Effector memory CD4-positive, alpha-beta T cell (primary cell): Measurements from ENCODE around the gene DAPP1.

Experiments
- DNase-seq, 3 donors: peaks; one replicate each; pipeline ENCODE4 v3.0.0-alpha.2; 2020
- H3K27ac ChIP-seq: 2 replicates; pipeline ENCODE4 v1.7.0; 2013; ENCODE audit warnings: mild to moderate bottlenecking, low read length, moderate library complexity; ENCODE audit not compliant: insufficient read depth, poor library complexity, severe bottlenecking
- H3K27me3 ChIP-seq: replicated peaks from 2 replicates; pipeline ENCODE4 v1.7.0; 2013; ENCODE audit warnings: mild to moderate bottlenecking, low read length; ENCODE audit not compliant: insufficient read depth, control insufficient read depth, poor library complexity, severe bottlenecking
- H3K36me3 ChIP-seq: 2 replicates; pipeline ENCODE4 v1.7.0; 2013; ENCODE audit warnings: mild to moderate bottlenecking, low read length, moderate library complexity; ENCODE audit not compliant: control insufficient read depth, insufficient read depth
- H3K4me1 ChIP-seq: 2 replicates; pipeline ENCODE4 v1.7.0; 2013; ENCODE audit warnings: low read length, mild to moderate bottlenecking; ENCODE audit not compliant: control insufficient read depth, insufficient read depth, poor library complexity, severe bottlenecking
- H3K4me3 ChIP-seq: 2 replicates; pipeline ENCODE4 v1.7.0; 2013; ENCODE audit warnings: low read length, low read depth, mild to moderate bottlenecking; ENCODE audit not compliant: insufficient read depth, poor library complexity, severe bottlenecking
- H3K9me3 ChIP-seq: 2 replicates; pipeline ENCODE4 v1.7.0; 2013; ENCODE audit warnings: mild to moderate bottlenecking, low read length, moderate library complexity; ENCODE audit not compliant: control insufficient read depth

DAPP1 gene

DNA sequence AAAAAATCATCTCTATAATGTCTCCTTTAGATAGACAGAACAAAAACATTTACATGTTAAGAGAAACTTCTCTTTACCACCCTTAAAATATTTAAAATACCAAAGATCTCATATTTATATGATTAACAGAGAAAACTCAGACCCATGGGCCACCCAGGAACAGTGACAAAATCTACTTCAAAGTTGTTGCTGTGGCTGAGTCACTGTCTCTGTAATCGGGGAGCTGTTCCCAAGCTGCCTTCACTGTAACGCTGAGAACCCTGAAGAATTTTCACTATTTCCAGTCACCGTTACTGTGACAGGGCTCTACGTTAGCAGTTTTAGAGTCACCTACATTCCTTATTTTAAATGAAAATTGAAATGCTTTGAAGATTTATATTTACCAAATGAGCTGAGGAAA is 9.0 kb upstream of the DAPP1 start:
- H3K27ac ChIP-seq = no peak overlapping the region
- DNase-seq = no peak
- H3K4me3 ChIP-seq = no peak overlapping the region
- no peaks in the 10 kb centered on the region for H3K27me3 ChIP-seq
- H3K36me3 ChIP-seq = no peaks in the 10 kb centered on the region
- no peaks in the 10 kb centered on the region for H3K9me3 ChIP-seq
- no peaks in the 10 kb centered on the region for H3K4me1 ChIP-seq

DNA sequence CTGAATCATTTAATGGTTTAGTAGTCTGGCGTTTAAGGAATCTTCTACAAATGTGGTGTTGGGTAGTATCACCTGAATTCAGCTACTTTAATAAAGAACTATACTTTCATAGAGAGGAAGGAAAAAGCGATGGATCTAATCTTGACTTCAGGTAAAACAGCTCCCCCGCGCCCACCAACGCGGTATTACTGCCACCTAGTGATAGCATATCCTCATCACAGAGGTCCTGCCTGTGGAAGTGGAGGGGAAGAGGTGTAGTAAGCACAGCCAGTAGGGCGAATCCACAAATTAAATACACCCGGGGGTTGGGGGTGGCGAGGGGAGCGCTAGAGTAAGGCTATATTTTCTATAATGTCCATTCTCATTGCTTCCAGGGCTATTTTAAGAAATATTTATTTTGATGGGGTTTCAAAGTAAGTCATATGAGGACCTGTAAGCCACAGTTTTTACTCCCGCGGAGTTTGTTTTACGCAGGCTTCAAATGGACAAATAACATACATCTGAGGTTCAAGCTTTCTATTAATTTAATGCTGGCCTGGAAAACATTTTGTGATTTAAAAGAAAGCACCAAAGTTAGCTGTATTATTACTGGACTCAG is 8.3 kb upstream of the DAPP1 start:
- no peak overlapping the region for H3K27ac ChIP-seq
- DNase-seq = peak; percentile 33 to 56 (median 53)
- no peaks in the 10 kb centered on the region for H3K27me3 ChIP-seq
- no peaks in the 10 kb centered on the region for H3K9me3 ChIP-seq
- no peak overlapping the region for H3K4me3 ChIP-seq
- no peaks in the 10 kb centered on the region for H3K4me1 ChIP-seq
- no peaks in the 10 kb centered on the region for H3K36me3 ChIP-seq

DNA sequence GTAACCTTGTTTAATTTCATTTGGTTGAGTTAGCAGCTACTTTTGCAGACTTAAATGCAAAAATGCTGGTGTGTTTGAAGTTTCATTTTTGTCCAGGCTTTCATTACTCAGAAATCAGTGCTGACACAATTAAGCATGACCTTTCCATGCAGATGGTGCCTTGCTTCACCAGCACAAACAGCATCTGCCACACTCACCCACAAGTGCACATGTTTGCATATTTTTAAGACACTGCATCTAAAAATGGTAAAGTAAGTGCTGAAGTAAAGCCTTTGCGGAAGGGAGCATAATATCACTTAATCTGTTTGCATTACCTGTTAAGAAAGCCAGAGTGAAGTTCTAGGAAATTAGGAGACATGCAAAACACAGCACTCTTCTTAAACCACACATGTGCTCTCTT is 7.3 kb upstream of the DAPP1 start:
- DNase-seq = no peak
- H3K27me3 ChIP-seq = no peaks in the 10 kb centered on the region

DNA sequence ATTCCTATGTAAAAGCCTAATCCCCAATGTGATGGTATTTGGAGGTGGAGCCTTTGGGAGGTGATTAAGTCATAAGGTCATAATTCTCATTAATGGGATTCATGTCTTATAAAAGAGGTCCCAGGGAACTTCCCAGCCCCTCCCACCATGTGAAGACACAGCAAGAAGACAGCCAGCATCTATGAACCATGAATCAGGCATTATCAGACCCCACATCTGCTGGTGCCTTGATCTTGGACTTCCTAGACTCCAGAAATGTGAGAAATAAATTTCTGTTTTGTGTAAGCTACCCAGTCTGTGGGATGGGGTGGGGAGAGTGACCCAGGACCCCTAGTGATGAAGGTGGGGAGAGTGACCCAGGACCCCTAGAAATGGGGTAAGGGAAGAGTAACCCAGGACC is 6.1 kb upstream of the DAPP1 start:
- DNase-seq = no peak
- no peaks in the 10 kb centered on the region for H3K27me3 ChIP-seq
- no peaks in the 10 kb centered on the region for H3K36me3 ChIP-seq
- H3K9me3 ChIP-seq = no peaks in the 10 kb centered on the region
- H3K4me1 ChIP-seq = no peaks in the 10 kb centered on the region
- H3K27ac ChIP-seq = no peak overlapping the region
- no peak overlapping the region for H3K4me3 ChIP-seq

More for the DNA sequence above, 7.3 kb upstream of the DAPP1 start:
- Histone ChIP-seq H3K4me3 (no peak overlapping the region), H3K9me3 (no peaks in the 10 kb centered on the region), H3K4me1 (no peaks in the 10 kb centered on the region), H3K27ac (no peak overlapping the region), H3K36me3 (no peaks in the 10 kb centered on the region)

DNA sequence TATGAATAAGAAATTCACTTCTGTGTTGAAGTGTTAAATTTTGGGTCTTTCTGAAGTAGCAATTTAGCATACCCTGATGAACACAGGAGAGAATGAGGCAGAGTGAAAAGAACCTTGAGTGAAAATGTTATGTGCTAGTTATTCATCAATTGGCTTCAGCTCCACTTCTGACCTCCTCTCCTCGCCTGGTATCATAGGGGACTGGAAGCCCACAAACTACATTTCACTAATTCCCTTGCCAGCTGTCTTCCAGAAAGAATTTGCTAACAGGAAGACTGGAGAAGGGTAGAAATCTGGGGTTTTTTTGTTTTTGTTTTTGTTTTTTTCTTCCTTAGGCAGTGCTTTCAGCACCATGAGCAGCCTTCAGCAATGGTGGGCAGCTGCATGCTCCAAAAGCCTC is 5.5 kb upstream of the DAPP1 start:
- Histone ChIP-seq H3K36me3 (no peaks in the 10 kb centered on the region), H3K4me3 (no peak overlapping the region), H3K9me3 (no peaks in the 10 kb centered on the region)

DNA sequence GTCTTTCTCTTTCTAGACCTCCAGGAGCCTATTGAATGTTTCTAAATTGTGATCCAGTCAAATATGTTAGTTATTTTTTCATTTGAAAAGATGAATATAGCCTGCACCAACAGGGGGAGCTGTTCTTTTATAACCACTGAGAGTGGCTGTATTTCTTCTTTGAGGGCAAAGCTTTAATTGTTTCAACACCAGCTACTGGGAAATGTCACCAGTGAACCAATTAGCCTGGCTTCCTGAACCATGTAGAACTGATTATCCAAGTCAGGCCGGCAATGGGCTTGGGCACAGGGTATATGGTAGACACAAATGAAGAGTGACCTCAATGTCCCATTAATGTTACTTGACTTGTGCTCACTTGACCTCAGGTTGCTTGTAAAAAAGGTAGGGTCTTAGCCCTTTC is 4.8 kb upstream of the DAPP1 start:
- no peak overlapping the region for H3K27ac ChIP-seq
- H3K36me3 ChIP-seq = no peaks in the 10 kb centered on the region
- peak in 1 of 3 donors; percentile 23 for DNase-seq
- H3K4me3 ChIP-seq = no peak overlapping the region
- peaks cover 9% of the 10 kb centered on the region for H3K4me1 ChIP-seq
- no peaks in the 10 kb centered on the region for H3K9me3 ChIP-seq
- H3K27me3 ChIP-seq = no peaks in the 10 kb centered on the region

More for the DNA sequence above, 5.5 kb upstream of the DAPP1 start:
- Histone ChIP-seq H3K27me3 (no peaks in the 10 kb centered on the region), H3K4me1 (peaks cover 5% of the 10 kb centered on the region), H3K27ac (no peak overlapping the region)
- DNase-seq = no peak

DNA sequence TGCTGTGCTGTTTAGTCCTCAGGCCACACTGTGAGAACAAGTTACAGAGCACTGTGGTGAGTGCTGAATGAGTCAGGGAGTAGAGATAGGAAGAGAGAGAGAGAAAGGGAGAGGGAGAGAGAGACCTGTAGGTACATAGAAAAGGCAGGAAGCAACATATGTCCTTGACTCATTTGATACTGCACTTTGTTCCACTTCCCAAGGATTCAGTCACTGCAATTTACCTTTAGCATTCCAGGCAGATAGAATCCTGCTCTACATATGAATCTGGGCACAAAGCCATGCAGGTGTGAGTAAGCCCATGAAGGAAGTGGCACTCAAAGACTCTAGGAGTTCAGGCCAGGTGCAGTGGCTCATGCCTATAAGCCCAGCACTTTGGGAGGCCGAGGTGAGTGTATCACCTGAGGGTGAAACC is 1.0 kb upstream of the DAPP1 start:
- no peaks in the 10 kb centered on the region for H3K27me3 ChIP-seq
- H3K4me1 ChIP-seq = peaks cover 15% of the 10 kb centered on the region
- H3K9me3 ChIP-seq = no peaks in the 10 kb centered on the region
- no peak overlapping the region for H3K4me3 ChIP-seq
- no peak for DNase-seq
- peak overlapping the region; percentile 8 for H3K27ac ChIP-seq
- no peaks in the 10 kb centered on the region for H3K36me3 ChIP-seq

DNA sequence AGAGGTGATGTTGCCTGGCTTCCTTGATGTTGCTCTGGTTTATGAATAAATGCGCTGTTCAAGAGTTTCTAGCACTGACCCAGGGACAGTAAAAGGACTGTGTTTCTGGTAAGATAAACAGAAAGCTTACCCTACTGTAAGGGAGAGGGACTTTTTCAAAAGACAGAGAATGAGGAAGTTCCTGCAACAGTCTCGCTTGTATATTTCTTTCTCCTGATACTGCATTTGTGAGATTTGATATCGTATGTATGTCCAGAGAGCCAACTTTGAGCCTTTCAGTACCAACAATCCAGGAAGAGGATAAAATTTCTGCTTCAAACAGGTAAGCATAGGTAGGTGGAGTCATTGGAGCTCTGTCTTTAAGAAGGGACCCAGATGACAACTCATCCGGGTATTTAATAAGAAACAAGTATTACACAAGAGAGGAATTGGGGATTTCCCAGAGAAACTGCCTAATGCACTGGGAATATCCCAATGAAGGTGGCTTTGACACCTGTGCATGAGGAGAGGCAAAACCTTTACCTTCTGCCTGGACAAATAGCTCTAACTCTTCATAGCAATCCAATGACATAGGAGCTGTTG is 773 bp downstream of the DAPP1 start:
- Histone ChIP-seq H3K27me3 (no peaks in the 10 kb centered on the region), H3K4me3 (peak overlapping the region; percentile 54)

DNA sequence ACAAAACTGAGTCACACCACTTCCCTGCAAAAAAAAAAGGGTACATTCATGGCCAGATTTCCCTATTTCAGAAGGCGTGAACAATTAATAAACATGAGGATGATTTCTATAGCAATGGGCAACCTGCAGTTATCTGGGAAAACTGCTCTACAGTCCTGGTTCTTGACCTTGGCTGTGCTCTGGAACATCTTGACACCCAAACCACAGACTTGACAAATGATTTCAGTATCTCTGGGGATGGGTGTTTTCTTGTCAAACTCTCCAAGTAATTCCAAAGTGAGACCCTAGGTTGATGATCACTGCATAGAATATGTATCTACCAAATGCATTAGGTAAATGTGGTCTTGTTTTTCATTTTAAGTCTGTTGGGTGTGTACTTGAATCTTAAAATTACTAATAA is 2.0 kb downstream of the DAPP1 start:
- peaks cover 15% of the 10 kb centered on the region for H3K4me1 ChIP-seq
- H3K36me3 ChIP-seq = no peaks in the 10 kb centered on the region
- no peak overlapping the region for H3K27ac ChIP-seq
- no peaks in the 10 kb centered on the region for H3K9me3 ChIP-seq
- no peak overlapping the region for H3K4me3 ChIP-seq
- no peaks in the 10 kb centered on the region for H3K27me3 ChIP-seq
- DNase-seq = no peak

More for the DNA sequence above, 773 bp downstream of the DAPP1 start:
- peaks cover 15% of the 10 kb centered on the region for H3K4me1 ChIP-seq
- no peaks in the 10 kb centered on the region for H3K36me3 ChIP-seq
- no peaks in the 10 kb centered on the region for H3K9me3 ChIP-seq
- no peak for DNase-seq
- peak overlapping the region; percentile 62 for H3K27ac ChIP-seq

DNA sequence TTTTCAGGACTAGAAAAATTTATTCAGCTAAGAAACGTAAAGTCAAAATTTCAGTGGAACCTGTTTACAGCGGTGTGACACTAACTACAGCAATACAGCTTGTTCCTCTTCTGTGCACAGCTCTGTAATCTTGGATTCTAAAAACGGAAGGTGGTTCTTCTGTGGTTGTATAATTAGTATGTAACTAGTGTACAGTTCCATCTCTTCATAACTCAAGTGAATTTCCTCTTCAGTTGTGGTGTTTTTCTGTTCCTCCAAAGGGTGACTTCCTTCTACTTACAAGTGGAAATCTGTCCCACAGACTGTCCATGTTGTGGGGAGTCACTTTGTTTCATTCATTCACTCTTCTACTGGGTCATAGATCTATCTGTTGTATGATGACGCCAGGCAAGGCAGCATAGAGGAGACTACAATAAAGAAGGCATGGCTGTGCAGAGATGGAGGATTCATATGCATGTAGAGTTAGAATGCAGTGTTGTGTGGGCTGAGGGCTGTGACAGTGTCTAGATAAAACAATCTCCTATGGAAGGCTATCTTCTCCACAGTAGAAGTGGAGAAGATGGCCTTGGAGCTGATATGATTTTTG is 5.4 kb downstream of the DAPP1 start:
- Histone ChIP-seq H3K36me3 (no peaks in the 10 kb centered on the region), H3K27ac (no peak overlapping the region), H3K27me3 (no peaks in the 10 kb centered on the region), H3K4me1 (peaks cover 6% of the 10 kb centered on the region), H3K4me3 (no peak overlapping the region), H3K9me3 (no peaks in the 10 kb centered on the region)
- no peak for DNase-seq
